ENCODE data around the gene DMPK.
A peak's percentile ranks its signal among the peaks of the same experiment; 100 is the strongest.
"Not testable (repeated sequence)": the region's sequence is repeated elsewhere in the genome, so short reads cannot be mapped to it uniquely, and the experiment has no call there.

DMPK gene

GRCh38 chr19:45814166-45814780, 32.0 kb upstream of the DMPK start:
- no peak for DNase-seq

- DNase-seq = no peak
These were observed 30.0 kb upstream of the DMPK start for GRCh38 chr19:45812297-45812696.

- DNase-seq = no peak
These were observed 27.4 kb upstream of the DMPK start for GRCh38 chr19:45809643-45810159.

DNA sequence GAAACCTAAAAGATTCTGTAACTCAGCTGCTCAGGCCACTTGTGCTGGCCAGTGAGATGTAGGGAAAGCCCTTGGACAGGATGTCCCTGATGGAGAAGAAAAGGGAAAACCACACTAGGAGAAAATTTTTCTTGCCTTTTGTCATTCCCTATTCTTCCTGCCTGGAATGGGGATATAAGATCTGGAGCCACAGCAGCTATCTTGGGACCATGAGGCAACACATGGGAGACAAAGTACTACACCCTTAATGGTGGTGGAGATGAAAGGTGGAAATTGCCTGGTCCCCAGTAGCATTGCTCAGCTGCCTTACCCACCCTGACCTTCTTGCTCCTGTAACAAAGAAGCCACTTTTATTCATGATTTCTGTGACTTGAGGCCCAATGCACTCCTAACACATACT, 23.4 kb upstream of the DMPK start:
- DNase-seq = no peak

- no peak for DNase-seq
These were observed 22.6 kb upstream of the DMPK start for GRCh38 chr19:45804959-45805230.

- DNase-seq = no peak
These were observed 22.1 kb upstream of the DMPK start for GRCh38 chr19:45804140-45804958.

GRCh38 chr19:45801603-45802175, 19.4 kb upstream of the DMPK start:
- no peak for DNase-seq

- DNase-seq = no peak
These were observed 17.8 kb upstream of the DMPK start for GRCh38 chr19:45800070-45800553.

GRCh38 chr19:45799541-45799940, 17.3 kb upstream of the DMPK start:
- DNase-seq = not testable (repeated sequence)

DNA sequence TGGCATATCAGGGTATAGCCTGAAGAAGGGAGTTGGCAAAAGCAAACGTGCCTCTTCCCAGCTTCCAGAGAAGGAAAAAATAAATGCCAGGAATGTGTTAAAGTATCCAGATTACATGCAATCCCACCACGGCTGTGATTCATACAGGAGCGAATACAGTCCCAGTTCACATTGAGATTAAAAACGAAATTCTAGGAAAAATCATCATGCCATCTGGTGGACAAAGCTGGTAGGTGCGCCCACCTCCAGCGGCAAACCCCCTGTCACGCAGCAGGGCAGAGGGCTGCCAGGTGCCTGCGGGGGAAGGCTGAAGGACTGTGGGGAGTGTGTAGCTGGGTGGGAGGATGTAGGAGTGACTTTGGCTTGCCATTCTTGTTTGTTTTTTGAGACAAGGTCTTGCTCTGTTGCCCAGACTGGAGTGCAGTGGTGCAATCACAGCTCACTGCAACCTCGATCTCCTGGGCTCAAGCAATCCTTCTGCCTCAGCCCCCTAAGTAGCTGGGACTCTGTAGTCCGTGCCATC, 16.8 kb upstream of the DMPK start:
- peak; percentile 76 for DNase-seq

DNA sequence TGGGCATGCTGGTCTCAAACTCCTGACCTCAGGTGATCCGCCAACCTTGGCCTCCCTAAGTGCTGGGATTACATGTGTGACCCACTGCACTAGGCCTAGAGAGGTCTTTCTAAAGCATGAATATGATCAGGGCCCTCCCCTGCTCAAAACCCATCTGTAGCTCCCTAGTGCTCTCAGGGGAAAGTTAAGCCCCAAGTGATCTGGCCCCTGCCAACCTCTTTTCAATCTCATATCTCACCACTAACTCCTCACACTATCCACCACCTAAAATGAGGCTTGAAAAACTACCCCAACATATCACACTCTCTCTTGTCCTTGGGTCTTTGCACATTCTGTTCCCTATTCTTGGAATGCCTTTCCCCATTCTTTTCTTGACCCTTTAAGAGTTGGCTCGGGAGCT, 12.3 kb upstream of the DMPK start:
- no peak for DNase-seq

DNA sequence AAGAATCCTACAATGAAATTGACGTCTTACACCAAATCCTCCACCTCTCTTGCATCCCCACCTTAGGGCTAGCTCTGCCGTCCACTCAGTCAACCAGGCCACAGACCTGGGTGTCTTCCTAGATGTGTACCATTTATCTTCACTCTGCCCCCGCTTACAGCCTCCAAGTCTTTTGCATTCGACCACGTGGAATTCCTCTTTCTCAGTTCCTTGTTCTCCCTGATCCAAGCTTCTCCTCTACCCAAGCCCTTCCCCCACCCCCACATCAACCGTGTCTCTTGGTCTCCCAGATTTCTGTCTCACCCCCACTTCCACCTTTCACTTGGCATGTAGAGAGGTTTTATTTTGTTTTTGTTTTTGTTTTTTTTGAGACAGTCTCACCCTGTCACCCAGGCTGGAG, 11.6 kb upstream of the DMPK start:
- no peak for DNase-seq

DNA sequence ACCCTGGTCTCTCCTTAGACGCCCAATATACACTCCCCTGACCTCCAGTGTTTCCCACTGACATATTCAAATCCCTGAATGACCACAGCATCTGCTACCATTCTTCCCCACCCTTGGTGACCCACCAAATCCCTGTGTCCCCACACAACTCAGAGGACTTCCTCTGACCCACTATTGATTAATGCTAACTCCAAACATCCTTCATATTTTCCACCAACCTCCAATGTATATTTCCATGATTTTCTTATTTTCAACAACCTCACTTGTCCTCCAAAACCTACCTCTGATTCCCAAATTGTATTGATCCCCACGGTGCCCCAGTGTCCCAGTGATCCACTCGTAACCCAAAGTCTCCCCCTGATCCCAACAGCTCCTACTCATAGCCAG, 10.9 kb upstream of the DMPK start:
- DNase-seq = no peak

DNA sequence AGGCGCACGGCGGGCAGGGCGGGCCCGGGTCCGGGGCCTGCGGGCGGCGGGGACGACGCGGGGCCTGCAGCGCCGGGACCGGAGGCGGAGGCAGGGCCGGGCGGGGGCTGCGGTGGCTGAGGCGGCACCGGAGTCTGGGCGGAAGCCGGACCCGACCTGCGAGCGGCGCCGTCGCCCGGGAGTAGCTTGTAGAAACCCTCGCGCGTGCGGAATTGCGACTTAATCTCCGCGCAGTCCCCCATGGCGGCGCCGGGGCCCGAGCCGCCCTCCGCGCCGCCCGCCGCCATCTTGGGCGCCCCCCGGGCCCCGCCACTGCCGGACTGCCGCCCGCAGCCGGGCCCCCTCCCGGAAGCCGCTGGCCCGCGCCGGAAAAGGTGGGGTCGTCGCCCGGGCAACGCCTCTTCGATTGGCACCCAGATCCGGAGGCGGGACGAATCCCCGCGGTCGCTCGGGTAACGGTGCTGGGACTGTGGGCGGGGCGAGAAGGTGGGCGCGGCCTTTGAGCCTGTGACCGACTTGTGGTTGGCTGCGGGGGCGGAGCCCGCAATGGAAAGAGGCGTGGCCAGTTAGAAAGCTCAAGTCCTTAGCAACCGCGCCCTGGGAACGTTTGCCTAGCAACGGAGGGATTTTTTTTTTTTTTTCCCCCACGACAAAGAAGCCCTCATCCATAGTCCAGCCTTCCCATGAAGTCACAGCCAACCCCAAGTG, 10.3 kb upstream of the DMPK start, which contains the start of gene DMWD:
DMWD (minus strand) TSS at position 376 of the 708 bp plus-strand sequence; CDS start at position 287, 89 bp downstream.
- peak; percentile 100 for DNase-seq

GRCh38 chr19:45791744-45792469, 9.6 kb upstream of the DMPK start:
- peak; percentile 54 for DNase-seq

- peak; percentile 46 for DNase-seq
These were observed 8.7 kb upstream of the DMPK start for GRCh38 chr19:45790942-45791341.

DNA sequence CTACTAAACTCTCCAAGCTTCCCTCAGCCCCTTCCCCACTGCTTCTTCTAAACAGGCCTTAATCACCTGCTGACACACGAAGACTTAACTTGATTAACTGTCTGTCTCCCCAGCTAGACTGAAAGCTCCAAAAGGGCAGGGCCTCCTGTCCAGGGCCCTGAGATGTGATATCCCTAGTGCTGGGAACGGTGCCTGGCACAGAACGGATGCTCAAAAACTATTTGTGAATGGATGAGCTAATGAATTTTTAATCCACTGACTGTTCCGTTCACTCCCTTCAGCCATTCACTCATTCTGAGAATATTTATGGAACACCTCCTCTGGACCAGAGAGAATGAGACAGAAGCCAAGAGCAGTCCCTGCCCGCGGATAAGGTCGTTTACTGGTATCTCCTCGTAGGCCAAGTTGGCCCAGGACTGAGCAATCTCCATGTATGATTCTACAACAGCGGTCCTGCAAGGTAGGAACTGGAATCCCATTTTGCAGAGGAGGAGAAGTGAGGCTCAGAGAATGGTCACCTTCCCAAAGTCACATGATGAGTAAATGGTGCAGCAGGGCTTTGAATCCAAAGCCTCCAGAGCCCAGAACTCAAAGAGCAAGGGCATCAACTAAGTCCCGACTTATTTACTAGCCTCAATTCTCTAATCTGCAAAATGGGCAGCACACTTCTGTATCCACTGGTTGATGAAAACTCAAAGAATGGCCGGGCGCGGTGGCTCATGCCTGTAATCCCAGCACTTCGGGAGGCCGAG, 6.9 kb upstream of the DMPK start:
- DNase-seq = no peak

DNA sequence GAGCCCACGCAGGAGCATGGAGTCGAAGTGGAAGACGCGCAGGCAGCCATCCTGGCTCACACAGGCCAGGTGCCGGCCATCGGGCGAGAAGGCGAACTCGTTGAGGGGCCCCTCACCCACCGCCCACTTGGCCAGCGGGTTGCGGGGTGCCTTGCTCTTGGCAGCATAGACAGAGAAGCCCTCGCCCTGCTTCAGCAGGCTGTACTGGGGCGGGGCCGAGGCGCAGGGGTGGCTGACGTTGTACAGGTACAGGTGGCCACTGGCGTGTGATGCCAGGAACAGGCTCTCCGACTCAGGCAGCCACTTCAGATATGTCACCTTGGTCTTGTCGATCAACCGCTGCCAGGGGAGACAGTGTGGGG, 4.2 kb upstream of the DMPK start:
- no peak for DNase-seq

DNA sequence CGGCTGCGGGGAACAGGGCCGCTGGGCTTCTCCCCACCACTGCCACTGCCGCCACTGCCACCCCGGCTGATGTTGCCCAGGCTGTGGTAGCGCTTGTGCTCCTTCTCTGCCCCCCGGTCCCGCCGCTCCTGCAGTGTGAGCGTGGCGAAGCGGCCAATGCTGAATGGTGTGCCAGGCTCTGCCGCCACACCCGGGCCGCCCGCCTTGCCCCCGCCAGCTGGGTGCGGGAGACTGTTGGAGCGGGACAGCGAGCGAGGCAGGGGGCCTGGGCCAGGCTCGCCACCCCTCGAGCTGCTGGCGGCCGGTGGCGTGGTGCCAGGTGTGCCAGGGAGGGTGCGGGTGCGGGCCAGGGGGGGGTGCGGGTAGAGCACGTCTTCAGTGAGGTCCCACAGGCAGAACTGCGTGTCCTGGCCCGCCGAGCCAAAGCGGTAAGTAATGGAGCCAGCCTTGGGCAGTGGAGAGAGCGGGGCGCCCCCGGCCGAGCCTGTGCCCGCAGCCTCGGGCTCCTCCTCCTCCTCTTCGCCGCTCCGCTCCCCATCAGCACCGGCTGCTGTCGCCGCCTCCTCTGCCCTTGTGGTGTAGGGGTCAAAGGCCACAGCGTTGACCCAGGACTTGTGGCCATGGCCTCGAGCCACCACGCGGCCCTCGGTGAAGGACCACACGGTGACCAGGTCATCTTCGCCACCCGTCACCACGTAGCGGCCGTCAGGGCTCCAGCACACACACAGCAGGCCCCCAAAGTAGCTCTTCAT, 3.7 kb upstream of the DMPK start:
- DNase-seq = no peak

GRCh38 chr19:45785097-45785496, 2.8 kb upstream of the DMPK start:
- DNase-seq = no peak

DNA sequence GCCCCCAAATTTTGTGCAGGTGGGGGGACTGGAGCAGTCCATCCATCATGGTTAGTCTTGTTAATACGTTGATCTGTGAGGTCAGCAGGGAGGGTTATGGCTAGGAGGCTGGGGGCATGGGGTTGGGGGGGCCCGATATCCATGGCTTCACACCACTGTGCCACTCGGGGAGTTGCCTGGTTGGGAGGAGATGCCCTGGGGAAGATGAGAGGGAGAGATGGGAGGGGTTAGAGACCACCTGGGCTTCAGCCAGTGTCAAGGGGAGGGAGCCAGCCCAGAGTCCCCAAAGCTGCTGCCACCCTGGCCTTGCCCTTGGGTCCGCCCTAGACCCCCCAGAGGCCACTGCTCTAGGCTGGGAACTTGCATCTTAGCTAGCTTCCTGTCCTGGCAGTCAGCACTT, 1.8 kb upstream of the DMPK start:
- DNase-seq = no peak
